Vagina (tissue), 2 donors: ENCODE measurements around the gene INO80D. TPM values are rescaled to one million over a fixed set of nuclear protein-coding genes. Genes with fewer than 3 reads are reported as not detected.
"Not testable (repeated sequence)": the region's sequence is repeated elsewhere in the genome, so short reads cannot be mapped to it uniquely, and the experiment has no call there.

ENCODE experiments used
- DNase-seq, 2 donors: peaks; one replicate each; pipeline ENCODE4 v3.0.0-alpha.2; 2017; ENCODE audit errors: extremely low spot score in 2 of 2
- H3K27ac ChIP-seq: fragments of 200-600 bp; sonication (generic); one replicate; pipeline ENCODE4 v1.5.1; 2019
- H3K27me3 ChIP-seq: fragments of 200-600 bp; sonication (generic); one replicate; pipeline ENCODE4 v1.5.1; 2019
- H3K36me3 ChIP-seq, 2 donors: fragments of 200-600 bp; sonication (generic); one replicate each; pipeline ENCODE4 v1.5.1; 2017 to 2019
- H3K4me1 ChIP-seq: fragments of 200-600 bp; sonication (generic); one replicate; pipeline ENCODE4 v1.5.1; 2019
- H3K4me3 ChIP-seq, 2 donors: fragments of 200-600 bp; sonication (generic); 1 replicate in 1 of 2; 2 replicates in 1 of 2; pipeline ENCODE4 v1.5.1; 2016 to 2019
- H3K9me3 ChIP-seq: fragments of 200-600 bp; sonication (generic); one replicate; pipeline ENCODE4 v1.5.1; 2019
- CTCF ChIP-seq, 3 experiments: fragments of 450-650 bp in 2 of 3; fragments of 200-600 bp in 1 of 3; sonication (generic) in 1 of 3; IDR thresholded peaks; one replicate each; pipeline ENCODE4 v1.5.1; 2017 to 2019; ENCODE audit warnings: antibody characterized with exemption in 3 of 3, mild to moderate bottlenecking in 2 of 3, moderate library complexity in 2 of 3
- POLR2A ChIP-seq, 2 donors: fragments of 450-650 bp; IDR thresholded peaks; one replicate each; pipeline ENCODE4 v1.6.1; 2017; ENCODE audit warnings: antibody characterized with exemption in 2 of 2, mild to moderate bottlenecking in 2 of 2, moderate library complexity in 2 of 2
- POLR2AphosphoS5 ChIP-seq, 2 donors: sonication (generic); formaldehyde crosslinking; IDR thresholded peaks; one replicate each; pipeline ENCODE4 v1.9.0; 2017; ENCODE audit warnings: antibody characterized with exemption in 2 of 2, mild to moderate bottlenecking in 2 of 2, low read depth in 1 of 2; ENCODE audit not compliant: insufficient read depth in 1 of 2
- intact Hi-C: fragments of 100-400 bp; cut with DNase I; formaldehyde crosslinking; loops from one replicate; pipeline ENCODE4 v1.15.1; 2023
- total RNA-seq: library from RNA; depleted of rRNA; stranded (reverse); fragments of >200 nt; gene quantifications from one replicate; pipeline ENCODE4 v1.2.3, GENCODE V29; 2016

Gene INO80D
- total RNA-seq, 1 donor from 2014 or later = 18.4 TPM

DNA sequence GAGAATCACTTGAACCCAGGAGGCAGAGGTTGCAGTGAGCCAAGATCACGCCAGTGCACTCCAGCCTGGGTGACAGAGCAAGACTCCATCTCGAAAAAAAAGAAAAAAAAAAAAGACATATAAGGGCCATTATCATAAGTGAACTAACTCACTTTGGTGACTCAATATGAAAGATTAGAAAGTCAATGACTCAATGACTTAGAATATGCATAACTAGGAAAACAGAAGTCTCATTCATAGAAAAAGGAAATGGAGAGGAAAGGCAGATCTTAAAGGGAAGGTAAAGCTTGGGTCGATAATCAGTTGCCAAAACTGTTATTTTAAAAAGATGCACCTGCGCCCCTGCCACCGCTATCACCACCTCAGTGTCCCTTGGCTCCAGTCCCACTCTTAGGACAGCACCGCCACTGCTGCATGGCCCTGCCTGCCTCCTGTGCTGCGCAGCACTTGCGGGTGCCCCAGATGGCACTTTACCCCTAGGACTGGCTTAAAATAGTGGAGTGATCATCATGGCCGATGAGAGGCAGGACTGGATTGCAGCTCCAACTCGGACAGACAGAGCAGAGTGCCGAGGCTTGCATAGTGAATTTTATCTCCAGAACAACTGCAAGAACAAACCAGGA is 54.7 kb downstream of the INO80D start:
- H3K9me3 ChIP-seq = no peaks in the 10 kb centered on the region
- H3K36me3 ChIP-seq = peaks cover 0 to 31% of the 10 kb centered on the region in 2 donors
- H3K27me3 ChIP-seq = no peaks in the 10 kb centered on the region
- H3K4me3 ChIP-seq = no peak overlapping the region
- H3K4me1 ChIP-seq = no peaks in the 10 kb centered on the region
- DNase-seq = no peak
- no peak overlapping the region for H3K27ac ChIP-seq
- intact Hi-C loops = no loop called here
- no peak for TF ChIP-seq POLR2A (IDR thresholded peaks at IDR 0.05)
- no peak for TF ChIP-seq POLR2AphosphoS5 (IDR thresholded peaks at IDR 0.05; ENCODE audit: insufficient read depth in 1 of 2, low read depth in 1 of 2)
- no peak for TF ChIP-seq CTCF (IDR thresholded peaks at IDR 0.05)

GRCh38 chr2:206028101-206028500 is 57.9 kb downstream of the INO80D start:
- Histone ChIP-seq H3K36me3 (peaks cover 0 to 29% of the 10 kb centered on the region in 2 donors), H3K4me3 (no peak overlapping the region), H3K27me3 (no peaks in the 10 kb centered on the region), H3K9me3 (no peaks in the 10 kb centered on the region), H3K4me1 (no peaks in the 10 kb centered on the region), H3K27ac (no peak overlapping the region)
- DNase-seq = no peak
- intact Hi-C loops = no loop called here
- TF ChIP-seq POLR2A (IDR thresholded peaks at IDR 0.05) (no peak), POLR2AphosphoS5 (IDR thresholded peaks at IDR 0.05; ENCODE audit: insufficient read depth in 1 of 2, low read depth in 1 of 2) (no peak), CTCF (IDR thresholded peaks at IDR 0.05) (no peak)

DNA sequence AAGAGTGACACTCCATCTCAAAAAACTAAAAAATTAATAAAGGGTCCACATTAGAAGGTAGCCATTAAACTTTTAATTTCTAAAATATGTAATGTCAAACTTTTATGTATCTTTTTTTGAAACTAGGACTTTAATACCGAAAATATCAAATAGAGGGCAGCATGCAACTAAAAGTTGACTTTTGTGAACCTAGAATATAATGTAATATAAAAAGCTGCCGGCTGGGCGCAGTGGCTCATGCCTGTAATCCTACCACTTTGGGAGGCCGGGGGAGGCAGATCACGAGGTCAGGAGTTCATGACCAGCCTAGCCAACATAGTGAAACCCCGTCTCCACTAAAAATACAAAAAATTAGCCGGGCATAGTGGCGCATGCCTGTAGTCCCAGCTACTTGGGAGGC is 62.8 kb downstream of the INO80D start:
- intact Hi-C loops = no loop called here
- TF ChIP-seq POLR2A (IDR thresholded peaks at IDR 0.05) (no peak), POLR2AphosphoS5 (IDR thresholded peaks at IDR 0.05; ENCODE audit: insufficient read depth in 1 of 2, low read depth in 1 of 2) (no peak), CTCF (IDR thresholded peaks at IDR 0.05) (no peak)
- Histone ChIP-seq H3K27ac (no peak overlapping the region), H3K4me1 (no peaks in the 10 kb centered on the region), H3K27me3 (no peaks in the 10 kb centered on the region), H3K36me3 (peaks cover 0 to 29% of the 10 kb centered on the region in 2 donors), H3K9me3 (no peaks in the 10 kb centered on the region), H3K4me3 (no peak overlapping the region)
- no peak for DNase-seq

DNA sequence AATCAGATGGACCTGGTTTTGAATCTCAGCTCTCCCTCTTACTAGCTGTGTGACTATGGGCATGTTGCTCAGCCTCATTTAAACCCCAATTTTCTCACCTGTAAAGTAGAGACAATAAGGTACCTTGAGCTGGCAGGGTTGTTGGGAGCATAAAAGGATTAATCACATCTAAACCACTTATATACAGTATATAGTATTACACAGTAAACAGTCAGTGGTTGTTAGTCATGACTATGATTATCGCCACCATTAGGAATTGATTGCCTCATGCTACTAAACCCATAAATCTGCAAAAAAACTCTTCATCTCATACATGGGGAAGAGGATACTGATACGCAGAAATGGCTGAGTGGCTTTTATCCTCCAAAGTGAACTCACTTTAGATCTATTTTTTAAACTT is 65.8 kb downstream of the INO80D start:
- H3K4me3 ChIP-seq = no peak overlapping the region
- peaks cover 0 to 45% of the 10 kb centered on the region in 2 donors for H3K36me3 ChIP-seq
- no peaks in the 10 kb centered on the region for H3K27me3 ChIP-seq
- no peak for DNase-seq
- no peak for TF ChIP-seq CTCF (IDR thresholded peaks at IDR 0.05)
- no peak for TF ChIP-seq POLR2A (IDR thresholded peaks at IDR 0.05)
- no peak for TF ChIP-seq POLR2AphosphoS5 (IDR thresholded peaks at IDR 0.05; ENCODE audit: insufficient read depth in 1 of 2, low read depth in 1 of 2)
- no peaks in the 10 kb centered on the region for H3K4me1 ChIP-seq
- H3K9me3 ChIP-seq = no peaks in the 10 kb centered on the region
- H3K27ac ChIP-seq = no peak overlapping the region
- intact Hi-C loops = no loop called here

GRCh38 chr2:206015746-206016145 is 70.2 kb downstream of the INO80D start:
- H3K36me3 ChIP-seq = peaks cover 0 to 58% of the 10 kb centered on the region in 2 donors
- not testable (repeated sequence) for H3K27ac ChIP-seq

More at GRCh38 chr2:206015746-206016145, 70.2 kb downstream of the INO80D start:
- intact Hi-C loops, H3K9me3 ChIP-seq, H3K4me1 ChIP-seq, H3K27me3 ChIP-seq, DNase-seq, H3K4me3 ChIP-seq: not testable (repeated sequence)
